Measurements from ENCODE around the gene TWF2. TPM values are rescaled to one million over a fixed set of nuclear protein-coding genes. Genes with fewer than 3 reads are reported as not detected.

Gene TWF2
- total and polyA plus RNA-seq, 2 of the 13 experiments (the other 11 are each of a cell fraction or from before 2014, with no cell fraction given): 45.5 to 108 TPM

DNA sequence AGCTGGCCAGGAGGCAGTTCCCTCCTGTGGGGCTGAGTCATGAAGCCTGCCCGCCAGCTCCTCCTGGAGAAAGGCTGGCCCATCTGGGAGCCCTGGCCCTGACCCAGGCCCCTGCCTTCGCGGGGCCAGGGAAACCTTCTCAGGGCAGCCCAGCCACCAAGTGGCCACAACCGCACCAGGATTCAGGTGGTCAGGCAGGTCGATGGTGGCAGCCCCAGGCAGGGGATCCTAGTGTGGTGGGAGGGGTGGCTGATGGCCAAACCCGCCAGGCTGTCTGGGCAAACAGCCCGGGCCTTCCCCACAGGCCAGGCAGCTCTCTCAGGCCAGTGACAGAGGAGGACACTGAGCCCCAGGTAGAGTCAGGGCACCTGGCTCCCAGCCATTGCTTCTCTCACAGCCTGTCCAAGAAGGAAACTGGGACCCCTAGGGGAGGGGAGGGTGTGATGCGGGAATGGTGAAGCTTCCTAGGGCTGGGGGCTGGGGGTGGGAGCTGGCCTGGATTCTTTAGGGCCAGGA, 1.2 kb downstream of the TWF2 start (continued):
- TF ChIP-seq BRD4 (CRISPR knock-in tag; IDR thresholded peaks at IDR 0.05) (no peak), TEAD3 (CRISPR knock-in tag; optimal IDR thresholded peaks at IDR 0.05; ENCODE audit: borderline replicate concordance) (no peak), ZKSCAN5 (CRISPR knock-in tag; IDR thresholded peaks at IDR 0.05) (no peak), NR2F2 (IDR thresholded peaks at IDR 0.05; ENCODE audit: borderline replicate concordance, low read depth) (no peak), SP5 (CRISPR knock-in tag; IDR thresholded peaks at IDR 0.05; ENCODE audit: borderline replicate concordance, low read depth) (no peak), ARNT2 (CRISPR knock-in tag; IDR thresholded peaks at IDR 0.05; ENCODE audit: low read depth) (0 out of 2 replicates have a peak, but pooled peaks have one; percentile 19), ZNF121 (CRISPR knock-in tag; IDR thresholded peaks at IDR 0.05) (no peak), SYNCRIP (IDR thresholded peaks at IDR 0.05; ENCODE audit: insufficient read depth, low read depth, low read length) (no peak), SP140L (CRISPR knock-in tag; IDR thresholded peaks at IDR 0.05; ENCODE audit: borderline replicate concordance) (no peak), AKAP8 (CRISPR knock-in tag; IDR thresholded peaks at IDR 0.05) (peak; percentile 18; the same call in 1 of the 2 replicates), SRSF9 (IDR thresholded peaks at IDR 0.05; ENCODE audit: borderline replicate concordance, insufficient read depth, low read depth, low read length, poor library complexity, severe bottlenecking) (no peak), ZNF136 (CRISPR knock-in tag; IDR thresholded peaks at IDR 0.05; ENCODE audit: low read depth) (no peak), ZNF543 (CRISPR knock-in tag; IDR thresholded peaks at IDR 0.05) (0 out of 2 replicates have a peak, but pooled peaks have one; percentile 48), ZSCAN31 (CRISPR knock-in tag; IDR thresholded peaks at IDR 0.05; ENCODE audit: low read depth) (no peak), ZNF124 (CRISPR knock-in tag; IDR thresholded peaks at IDR 0.05) (no peak), ZKSCAN8 (CRISPR knock-in tag; IDR thresholded peaks at IDR 0.05; ENCODE audit: borderline replicate concordance) (no peak), ZNF782 (CRISPR knock-in tag; IDR thresholded peaks at IDR 0.05; ENCODE audit: borderline replicate concordance) (0 out of 2 replicates have a peak, but pooled peaks have one; percentile 31), KLF13 (CRISPR knock-in tag; IDR thresholded peaks at IDR 0.05) (no peak)
- TF ChIP-seq, protein P1, sequence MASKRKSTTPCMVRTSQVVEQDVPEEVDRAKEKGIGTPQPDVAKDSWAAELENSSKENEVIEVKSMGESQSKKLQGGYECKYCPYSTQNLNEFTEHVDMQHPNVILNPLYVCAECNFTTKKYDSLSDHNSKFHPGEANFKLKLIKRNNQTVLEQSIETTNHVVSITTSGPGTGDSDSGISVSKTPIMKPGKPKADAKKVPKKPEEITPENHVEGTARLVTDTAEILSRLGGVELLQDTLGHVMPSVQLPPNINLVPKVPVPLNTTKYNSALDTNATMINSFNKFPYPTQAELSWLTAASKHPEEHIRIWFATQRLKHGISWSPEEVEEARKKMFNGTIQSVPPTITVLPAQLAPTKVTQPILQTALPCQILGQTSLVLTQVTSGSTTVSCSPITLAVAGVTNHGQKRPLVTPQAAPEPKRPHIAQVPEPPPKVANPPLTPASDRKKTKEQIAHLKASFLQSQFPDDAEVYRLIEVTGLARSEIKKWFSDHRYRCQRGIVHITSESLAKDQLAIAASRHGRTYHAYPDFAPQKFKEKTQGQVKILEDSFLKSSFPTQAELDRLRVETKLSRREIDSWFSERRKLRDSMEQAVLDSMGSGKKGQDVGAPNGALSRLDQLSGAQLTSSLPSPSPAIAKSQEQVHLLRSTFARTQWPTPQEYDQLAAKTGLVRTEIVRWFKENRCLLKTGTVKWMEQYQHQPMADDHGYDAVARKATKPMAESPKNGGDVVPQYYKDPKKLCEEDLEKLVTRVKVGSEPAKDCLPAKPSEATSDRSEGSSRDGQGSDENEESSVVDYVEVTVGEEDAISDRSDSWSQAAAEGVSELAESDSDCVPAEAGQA (IDR thresholded peaks at IDR 0.05; ENCODE audit: low read depth): no peak
- TF ChIP-seq, protein P1 (CRISPR knock-in tag; IDR thresholded peaks at IDR 0.05; ENCODE audit: borderline replicate concordance): no peak
- TF ChIP-seq, protein P2, sequence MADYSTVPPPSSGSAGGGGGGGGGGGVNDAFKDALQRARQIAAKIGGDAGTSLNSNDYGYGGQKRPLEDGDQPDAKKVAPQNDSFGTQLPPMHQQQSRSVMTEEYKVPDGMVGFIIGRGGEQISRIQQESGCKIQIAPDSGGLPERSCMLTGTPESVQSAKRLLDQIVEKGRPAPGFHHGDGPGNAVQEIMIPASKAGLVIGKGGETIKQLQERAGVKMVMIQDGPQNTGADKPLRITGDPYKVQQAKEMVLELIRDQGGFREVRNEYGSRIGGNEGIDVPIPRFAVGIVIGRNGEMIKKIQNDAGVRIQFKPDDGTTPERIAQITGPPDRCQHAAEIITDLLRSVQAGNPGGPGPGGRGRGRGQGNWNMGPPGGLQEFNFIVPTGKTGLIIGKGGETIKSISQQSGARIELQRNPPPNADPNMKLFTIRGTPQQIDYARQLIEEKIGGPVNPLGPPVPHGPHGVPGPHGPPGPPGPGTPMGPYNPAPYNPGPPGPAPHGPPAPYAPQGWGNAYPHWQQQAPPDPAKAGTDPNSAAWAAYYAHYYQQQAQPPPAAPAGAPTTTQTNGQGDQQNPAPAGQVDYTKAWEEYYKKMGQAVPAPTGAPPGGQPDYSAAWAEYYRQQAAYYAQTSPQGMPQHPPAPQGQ (CRISPR knock-in tag; IDR thresholded peaks at IDR 0.05; ENCODE audit: borderline replicate concordance): no peak
- TF ChIP-seq, protein P3, sequence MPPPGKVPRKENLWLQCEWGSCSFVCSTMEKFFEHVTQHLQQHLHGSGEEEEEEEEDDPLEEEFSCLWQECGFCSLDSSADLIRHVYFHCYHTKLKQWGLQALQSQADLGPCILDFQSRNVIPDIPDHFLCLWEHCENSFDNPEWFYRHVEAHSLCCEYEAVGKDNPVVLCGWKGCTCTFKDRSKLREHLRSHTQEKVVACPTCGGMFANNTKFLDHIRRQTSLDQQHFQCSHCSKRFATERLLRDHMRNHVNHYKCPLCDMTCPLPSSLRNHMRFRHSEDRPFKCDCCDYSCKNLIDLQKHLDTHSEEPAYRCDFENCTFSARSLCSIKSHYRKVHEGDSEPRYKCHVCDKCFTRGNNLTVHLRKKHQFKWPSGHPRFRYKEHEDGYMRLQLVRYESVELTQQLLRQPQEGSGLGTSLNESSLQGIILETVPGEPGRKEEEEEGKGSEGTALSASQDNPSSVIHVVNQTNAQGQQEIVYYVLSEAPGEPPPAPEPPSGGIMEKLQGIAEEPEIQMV (CRISPR knock-in tag; IDR thresholded peaks at IDR 0.05; ENCODE audit: low read depth): no peak
